GM23338 (cell line): ENCODE data around the gene ANKS1B. TPM values are rescaled to one million over a fixed set of nuclear protein-coding genes. Genes with fewer than 3 reads are reported as not detected.

ENCODE experiments used
- ATAC-seq: fragments of 200-7000 bp; cut with Tn5 transposase; 3 replicates; pipeline ENCODE4 v1.9.1; 2020
- DNase-seq: peaks from one replicate; pipeline ENCODE4 v3.0.0-alpha.2; 2015; ENCODE audit warnings: low spot score
- H2AFZ ChIP-seq: fragments of 200-600 bp; sonication (generic); 2 replicates; pipeline ENCODE4 v1.8.0; 2016; ENCODE audit warnings: antibody characterized with exemption, mild to moderate bottlenecking, moderate library complexity
- H3F3A ChIP-seq: fragments of 200-600 bp; sonication (generic); replicated peaks from 2 replicates; pipeline ENCODE4 v1.8.0; 2017; ENCODE audit warnings: antibody characterized with exemption, mixed run types, low read depth
- H3K27ac ChIP-seq: fragments of 200-600 bp; sonication (generic); 2 replicates; pipeline ENCODE4 v1.6.1; 2016; ENCODE audit warnings: low read depth
- H3K27me3 ChIP-seq: fragments of 200-600 bp; sonication (generic); 2 replicates; pipeline ENCODE4 v1.8.0; 2016; ENCODE audit warnings: mild to moderate bottlenecking, mixed run types, moderate library complexity; ENCODE audit not compliant: insufficient read depth
- H3K36me3 ChIP-seq: fragments of 200-600 bp; sonication (generic); 2 replicates; pipeline ENCODE4 v1.8.0; 2016; ENCODE audit warnings: mild to moderate bottlenecking; ENCODE audit not compliant: insufficient read depth
- H3K4me1 ChIP-seq: fragments of 200-600 bp; sonication (generic); 2 replicates; pipeline ENCODE4 v1.8.0; 2016; ENCODE audit warnings: mild to moderate bottlenecking, moderate library complexity; ENCODE audit not compliant: insufficient read depth
- H3K4me2 ChIP-seq: fragments of 200-600 bp; sonication (generic); 2 replicates; pipeline ENCODE4 v1.7.1; 2017; ENCODE audit warnings: mixed run types
- H3K4me3 ChIP-seq: fragments of 200-600 bp; sonication (generic); 2 replicates; pipeline ENCODE4 v1.6.1; 2016; ENCODE audit warnings: mixed run types
- H3K79me2 ChIP-seq: fragments of 200-600 bp; sonication (generic); replicated peaks from 2 replicates; pipeline ENCODE4 v1.8.0; 2017; ENCODE audit warnings: mild to moderate bottlenecking; ENCODE audit not compliant: insufficient read depth
- H3K9me2 ChIP-seq: fragments of 200-600 bp; sonication (generic); 2 replicates; pipeline ENCODE4 v1.8.0; 2017; ENCODE audit not compliant: insufficient read depth
- H4K20me1 ChIP-seq: fragments of 200-600 bp; sonication (generic); replicated peaks from 2 replicates; pipeline ENCODE4 v1.8.0; 2017; ENCODE audit warnings: mild to moderate bottlenecking; ENCODE audit not compliant: insufficient read depth
- H3K27ac Mint-ChIP-seq: 2 replicates; pipeline ENCODE4 v1.8.0; 2020; ENCODE audit warnings: inconsistent platforms, mild to moderate bottlenecking, moderate library complexity, mixed read lengths
- H3K27me3 Mint-ChIP-seq: 3 replicates; pipeline ENCODE4 v1.8.0; 2022; ENCODE audit warnings: low read depth, mild to moderate bottlenecking, moderate library complexity, mixed read lengths, inconsistent platforms; ENCODE audit not compliant: insufficient read depth, poor library complexity
- H3K36me3 Mint-ChIP-seq: 3 replicates; pipeline ENCODE4 v1.8.0; 2021; ENCODE audit warnings: low read depth, mild to moderate bottlenecking, inconsistent platforms, moderate library complexity, mixed read lengths
- H3K4me1 Mint-ChIP-seq: 3 replicates; pipeline ENCODE4 v1.8.0; 2020; ENCODE audit warnings: mild to moderate bottlenecking, inconsistent platforms, mixed read lengths
- H3K4me3 Mint-ChIP-seq: 3 replicates; pipeline ENCODE4 v1.8.0; 2021; ENCODE audit warnings: moderate library complexity, mild to moderate bottlenecking, inconsistent platforms, mixed read lengths
- H3K9me3 Mint-ChIP-seq: 3 replicates; pipeline ENCODE4 v1.8.0; 2020; ENCODE audit warnings: moderate library complexity, mild to moderate bottlenecking, inconsistent platforms, mixed read lengths
- ETS1 ChIP-seq: IDR thresholded peaks from 2 replicates; pipeline ENCODE4 v1.6.1; 2016; ENCODE audit warnings: antibody characterized with exemption
- EZH2 ChIP-seq: fragments of 200-600 bp; sonication (generic); IDR thresholded peaks from one replicate; pipeline ENCODE4 v1.8.0; 2017; ENCODE audit warnings: antibody characterized with exemption, mild to moderate bottlenecking, low read depth; ENCODE audit not compliant: unreplicated experiment
- JUNB ChIP-seq: IDR thresholded peaks from one replicate; pipeline ENCODE4 v1.6.1; 2016; ENCODE audit warnings: antibody characterized with exemption; ENCODE audit not compliant: unreplicated experiment
- STAT1 ChIP-seq: IDR thresholded peaks from one replicate; pipeline ENCODE4 v1.6.1; 2016; ENCODE audit warnings: antibody characterized with exemption; ENCODE audit not compliant: unreplicated experiment
- ZNF114 ChIP-seq: fragments of 250-450 bp; sonication (Bioruptor Pico); IDR thresholded peaks from 2 replicates; pipeline ENCODE4 v1.5.0; 2020; ENCODE audit warnings: mild to moderate bottlenecking, moderate library complexity
- ZNF331 ChIP-seq: fragments of 250-450 bp; sonication (Bioruptor Pico); IDR thresholded peaks from 2 replicates; pipeline ENCODE4 v1.5.0; 2020; ENCODE audit warnings: low read depth, mild to moderate bottlenecking, moderate library complexity
- polyA plus RNA-seq: library from polyadenylated mRNA; unstranded; fragments of >200 nt; fragmentation: Nextera tagmentation; extraction: Ambion mirVana; gene quantifications from 2 replicates; pipeline ENCODE4 v1.2.1, GENCODE V29; 2016
- total RNA-seq: library from RNA; depleted of rRNA; stranded (reverse); fragments of >200 nt; shearing (Covaris generic); gene quantifications from 2 replicates; pipeline ENCODE4 v1.2.3, GENCODE V29; 2014
- TF ChIP-seq, protein P1 (sequence below): fragments of 250-450 bp; sonication (Bioruptor Pico); IDR thresholded peaks from 2 replicates; pipeline ENCODE4 v1.5.0; 2020; ENCODE audit warnings: mild to moderate bottlenecking, moderate library complexity
- TF ChIP-seq, protein P2 (sequence below), 2 experiments: fragments of 200-600 bp in 1 of 2; sonication (generic) in 1 of 2; conservative IDR thresholded peaks; 2 replicates each; pipeline versions ENCODE4 v1.5.1 to v1.6.1; 2016 to 2017; ENCODE audit warnings: antibody characterized with exemption in 2 of 2, low read depth in 2 of 2, mild to moderate bottlenecking in 2 of 2, moderate library complexity in 1 of 2

Gene ANKS1B
- total and polyA plus RNA-seq, 2 experiments from 2014 or later: 4.3 to 5.8 TPM

DNA sequence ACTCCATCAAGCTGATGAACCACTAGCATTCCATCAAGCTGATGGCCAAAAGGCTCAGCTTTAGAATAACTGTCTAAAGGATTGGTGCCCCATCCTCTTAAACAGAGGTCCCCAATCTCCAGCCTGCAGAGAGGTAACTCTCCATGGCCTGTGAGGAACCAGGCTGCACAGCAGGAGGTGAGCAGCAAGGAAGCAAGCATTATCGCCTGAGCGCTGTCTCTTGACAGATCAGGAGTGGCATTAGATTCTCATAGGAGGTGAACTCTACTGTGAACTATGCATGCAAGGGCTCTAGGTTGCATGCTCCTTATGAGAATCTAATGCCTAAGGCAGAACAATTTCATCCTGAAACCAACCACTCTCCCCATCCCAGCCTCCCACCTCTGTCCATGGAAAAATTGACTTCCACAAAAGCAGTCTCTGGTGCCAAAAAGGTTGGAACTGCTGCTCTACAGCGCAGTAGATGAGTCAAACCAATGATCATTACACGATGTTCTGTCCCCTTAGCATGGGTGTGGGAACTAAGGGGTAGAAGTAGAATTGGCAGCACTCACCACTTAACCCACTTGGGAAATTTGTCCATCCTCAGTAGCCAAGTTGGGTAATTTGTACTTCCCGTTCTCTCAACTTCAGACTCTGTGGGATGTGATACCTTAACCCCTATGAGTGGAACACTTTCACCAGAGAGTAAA is 66.9 kb downstream of the ANKS1B start (continued):
- TF ChIP-seq, protein P1, sequence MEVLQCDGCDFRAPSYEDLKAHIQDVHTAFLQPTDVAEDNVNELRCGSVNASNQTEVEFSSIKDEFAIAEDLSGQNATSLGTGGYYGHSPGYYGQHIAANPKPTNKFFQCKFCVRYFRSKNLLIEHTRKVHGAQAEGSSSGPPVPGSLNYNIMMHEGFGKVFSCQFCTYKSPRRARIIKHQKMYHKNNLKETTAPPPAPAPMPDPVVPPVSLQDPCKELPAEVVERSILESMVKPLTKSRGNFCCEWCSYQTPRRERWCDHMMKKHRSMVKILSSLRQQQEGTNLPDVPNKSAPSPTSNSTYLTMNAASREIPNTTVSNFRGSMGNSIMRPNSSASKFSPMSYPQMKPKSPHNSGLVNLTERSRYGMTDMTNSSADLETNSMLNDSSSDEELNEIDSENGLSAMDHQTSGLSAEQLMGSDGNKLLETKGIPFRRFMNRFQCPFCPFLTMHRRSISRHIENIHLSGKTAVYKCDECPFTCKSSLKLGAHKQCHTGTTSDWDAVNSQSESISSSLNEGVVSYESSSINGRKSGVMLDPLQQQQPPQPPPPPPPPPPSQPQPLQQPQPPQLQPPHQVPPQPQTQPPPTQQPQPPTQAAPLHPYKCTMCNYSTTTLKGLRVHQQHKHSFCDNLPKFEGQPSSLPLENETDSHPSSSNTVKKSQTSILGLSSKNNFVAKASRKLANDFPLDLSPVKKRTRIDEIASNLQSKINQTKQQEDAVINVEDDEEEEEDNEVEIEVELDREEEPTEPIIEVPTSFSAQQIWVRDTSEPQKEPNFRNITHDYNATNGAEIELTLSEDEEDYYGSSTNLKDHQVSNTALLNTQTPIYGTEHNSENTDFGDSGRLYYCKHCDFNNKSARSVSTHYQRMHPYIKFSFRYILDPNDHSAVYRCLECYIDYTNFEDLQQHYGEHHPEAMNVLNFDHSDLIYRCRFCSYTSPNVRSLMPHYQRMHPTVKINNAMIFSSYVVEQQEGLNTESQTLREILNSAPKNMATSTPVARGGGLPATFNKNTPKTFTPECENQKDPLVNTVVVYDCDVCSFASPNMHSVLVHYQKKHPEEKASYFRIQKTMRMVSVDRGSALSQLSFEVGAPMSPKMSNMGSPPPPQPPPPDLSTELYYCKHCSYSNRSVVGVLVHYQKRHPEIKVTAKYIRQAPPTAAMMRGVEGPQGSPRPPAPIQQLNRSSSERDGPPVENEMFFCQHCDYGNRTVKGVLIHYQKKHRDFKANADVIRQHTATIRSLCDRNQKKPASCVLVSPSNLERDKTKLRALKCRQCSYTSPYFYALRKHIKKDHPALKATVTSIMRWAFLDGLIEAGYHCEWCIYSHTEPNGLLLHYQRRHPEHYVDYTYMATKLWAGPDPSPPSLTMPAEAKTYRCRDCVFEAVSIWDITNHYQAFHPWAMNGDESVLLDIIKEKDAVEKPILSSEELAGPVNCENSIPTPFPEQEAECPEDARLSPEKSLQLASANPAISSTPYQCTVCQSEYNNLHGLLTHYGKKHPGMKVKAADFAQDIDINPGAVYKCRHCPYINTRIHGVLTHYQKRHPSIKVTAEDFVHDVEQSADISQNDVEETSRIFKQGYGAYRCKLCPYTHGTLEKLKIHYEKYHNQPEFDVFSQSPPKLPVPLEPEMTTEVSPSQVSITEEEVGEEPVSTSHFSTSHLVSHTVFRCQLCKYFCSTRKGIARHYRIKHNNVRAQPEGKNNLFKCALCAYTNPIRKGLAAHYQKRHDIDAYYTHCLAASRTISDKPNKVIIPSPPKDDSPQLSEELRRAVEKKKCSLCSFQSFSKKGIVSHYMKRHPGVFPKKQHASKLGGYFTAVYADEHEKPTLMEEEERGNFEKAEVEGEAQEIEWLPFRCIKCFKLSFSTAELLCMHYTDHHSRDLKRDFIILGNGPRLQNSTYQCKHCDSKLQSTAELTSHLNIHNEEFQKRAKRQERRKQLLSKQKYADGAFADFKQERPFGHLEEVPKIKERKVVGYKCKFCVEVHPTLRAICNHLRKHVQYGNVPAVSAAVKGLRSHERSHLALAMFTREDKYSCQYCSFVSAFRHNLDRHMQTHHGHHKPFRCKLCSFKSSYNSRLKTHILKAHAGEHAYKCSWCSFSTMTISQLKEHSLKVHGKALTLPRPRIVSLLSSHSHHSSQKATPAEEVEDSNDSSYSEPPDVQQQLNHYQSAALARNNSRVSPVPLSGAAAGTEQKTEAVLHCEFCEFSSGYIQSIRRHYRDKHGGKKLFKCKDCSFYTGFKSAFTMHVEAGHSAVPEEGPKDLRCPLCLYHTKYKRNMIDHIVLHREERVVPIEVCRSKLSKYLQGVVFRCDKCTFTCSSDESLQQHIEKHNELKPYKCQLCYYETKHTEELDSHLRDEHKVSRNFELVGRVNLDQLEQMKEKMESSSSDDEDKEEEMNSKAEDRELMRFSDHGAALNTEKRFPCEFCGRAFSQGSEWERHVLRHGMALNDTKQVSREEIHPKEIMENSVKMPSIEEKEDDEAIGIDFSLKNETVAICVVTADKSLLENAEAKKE (CRISPR knock-in tag): no peak
- TF ChIP-seq ZNF331 (no peak), EZH2 (no peak)

DNA sequence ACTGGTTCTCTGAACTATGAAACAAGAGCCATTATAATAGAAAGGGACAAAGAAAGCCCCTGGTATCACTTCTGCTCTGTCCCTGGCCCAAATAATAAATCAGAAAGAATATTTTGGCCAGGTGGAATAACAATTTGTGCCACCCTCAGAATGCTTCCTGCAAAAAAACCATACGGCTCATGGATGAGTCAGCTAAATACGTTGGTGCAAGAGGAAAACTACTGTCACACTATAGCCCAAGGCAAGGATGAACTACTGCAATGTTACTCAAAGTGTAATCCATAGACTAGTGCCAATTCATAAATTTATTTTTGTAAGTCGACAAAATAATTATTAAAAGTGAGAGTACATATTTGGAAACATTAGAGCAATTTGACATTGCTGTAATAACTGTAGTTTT is 68.2 kb downstream of the ANKS1B start:
- Mint-ChIP-seq H3K9me3 (no peaks in the 10 kb centered on the region), H3K4me3 (no peak overlapping the region), H3K27me3 (no peaks in the 10 kb centered on the region), H3K36me3 (no peaks in the 10 kb centered on the region), H3K27ac (no peak overlapping the region), H3K4me1 (no peaks in the 10 kb centered on the region)
- ATAC-seq (no peak), DNase-seq (no peak)
- Histone ChIP-seq H3K79me2 (no peaks in the 10 kb centered on the region), H3K27ac (no peak overlapping the region), H4K20me1 (no peaks in the 10 kb centered on the region), H3K27me3 (no peaks in the 10 kb centered on the region), H3K9me2 (0 out of 2 replicates have a peak, but pooled peaks cover 5% of the 10 kb centered on the region), H3F3A (no peaks in the 10 kb centered on the region), H3K4me2 (no peak overlapping the region), H2AFZ (no peak overlapping the region), H3K36me3 (no peaks in the 10 kb centered on the region), H3K4me3 (no peak overlapping the region), H3K4me1 (no peaks in the 10 kb centered on the region)
- TF ChIP-seq, protein P2, sequence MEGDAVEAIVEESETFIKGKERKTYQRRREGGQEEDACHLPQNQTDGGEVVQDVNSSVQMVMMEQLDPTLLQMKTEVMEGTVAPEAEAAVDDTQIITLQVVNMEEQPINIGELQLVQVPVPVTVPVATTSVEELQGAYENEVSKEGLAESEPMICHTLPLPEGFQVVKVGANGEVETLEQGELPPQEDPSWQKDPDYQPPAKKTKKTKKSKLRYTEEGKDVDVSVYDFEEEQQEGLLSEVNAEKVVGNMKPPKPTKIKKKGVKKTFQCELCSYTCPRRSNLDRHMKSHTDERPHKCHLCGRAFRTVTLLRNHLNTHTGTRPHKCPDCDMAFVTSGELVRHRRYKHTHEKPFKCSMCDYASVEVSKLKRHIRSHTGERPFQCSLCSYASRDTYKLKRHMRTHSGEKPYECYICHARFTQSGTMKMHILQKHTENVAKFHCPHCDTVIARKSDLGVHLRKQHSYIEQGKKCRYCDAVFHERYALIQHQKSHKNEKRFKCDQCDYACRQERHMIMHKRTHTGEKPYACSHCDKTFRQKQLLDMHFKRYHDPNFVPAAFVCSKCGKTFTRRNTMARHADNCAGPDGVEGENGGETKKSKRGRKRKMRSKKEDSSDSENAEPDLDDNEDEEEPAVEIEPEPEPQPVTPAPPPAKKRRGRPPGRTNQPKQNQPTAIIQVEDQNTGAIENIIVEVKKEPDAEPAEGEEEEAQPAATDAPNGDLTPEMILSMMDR (conservative IDR thresholded peaks at IDR 0.05; ENCODE audit: low read depth in 2 of 2): no peak
- no peak for TF ChIP-seq JUNB
- TF ChIP-seq ETS1: no peak
- TF ChIP-seq EZH2: no peak
- no peak for TF ChIP-seq ZNF114 (CRISPR knock-in tag)
- TF ChIP-seq ZNF331: no peak
- no peak for TF ChIP-seq STAT1
